HepG2 (cell line): ENCODE data around the gene NHSL1. TPM values are rescaled to one million over a fixed set of nuclear protein-coding genes. Genes with fewer than 3 reads are reported as not detected.

Source experiments
- HMG20B ChIP-seq: conservative IDR thresholded peaks from 2 replicates; pipeline ENCODE4 v1.6.1; 2016; ENCODE audit warnings: missing genetic modification reagents, missing compliant biosample characterization
- JUNB ChIP-seq: sonication (generic); formaldehyde crosslinking; IDR thresholded peaks from 2 replicates; pipeline ENCODE4 v1.8.0; 2022; ENCODE audit warnings: missing genetic modification reagents, mild to moderate bottlenecking, borderline replicate concordance
- RERE ChIP-seq: IDR thresholded peaks from 2 replicates; pipeline ENCODE4 v1.6.1; 2016; ENCODE audit warnings: low read depth, missing genetic modification reagents, missing compliant biosample characterization
- SATB2 ChIP-seq: sonication (generic); formaldehyde crosslinking; IDR thresholded peaks from 2 replicates; pipeline ENCODE4 v1.5.0; 2020; ENCODE audit warnings: missing genetic modification reagents
- SKIL ChIP-seq: sonication (generic); formaldehyde crosslinking; IDR thresholded peaks from 2 replicates; pipeline ENCODE4 v1.8.0; 2022; ENCODE audit warnings: missing genetic modification reagents, mild to moderate bottlenecking, moderate library complexity, borderline replicate concordance
- TCF12 ChIP-seq, 2 experiments: fragments of 450-650 bp in 1 of 2; sonication (generic) in 1 of 2; formaldehyde crosslinking in 1 of 2; IDR thresholded peaks; 2 replicates each; pipeline versions ENCODE4 v1.6.1 to v1.8.0; 2017 to 2022; ENCODE audit warnings: antibody characterized with exemption in 1 of 2, mild to moderate bottlenecking in 1 of 2, missing genetic modification reagents in 1 of 2, moderate library complexity in 1 of 2
- TCF7L2 ChIP-seq: IDR thresholded peaks from 2 replicates; pipeline ENCODE4 v1.6.1; 2011; ENCODE audit warnings: mild to moderate bottlenecking, low read depth, low read length, moderate library complexity
- TEF ChIP-seq: sonication (generic); formaldehyde crosslinking; IDR thresholded peaks from 2 replicates; pipeline ENCODE4 v1.5.0; 2020; ENCODE audit warnings: missing genetic modification reagents
- ZBTB2 ChIP-seq: sonication (generic); formaldehyde crosslinking; IDR thresholded peaks from 2 replicates; pipeline ENCODE4 v1.8.0; 2022; ENCODE audit warnings: low read depth, missing genetic modification reagents
- ZFP36L1 ChIP-seq: sonication (generic); formaldehyde crosslinking; IDR thresholded peaks from 2 replicates; pipeline ENCODE4 v1.8.0; 2022; ENCODE audit warnings: mild to moderate bottlenecking, missing genetic modification reagents, moderate library complexity
- polyA plus RNA-seq, 8 experiments: library from polyadenylated mRNA; depleted of rRNA in 3 of 8; stranded (reverse) in 7 of 8; unstranded in 1 of 8; fragments of >200 nt; fragmentation: Illumina TruSeq in 4 of 8; extraction: Trizol in 4 of 8; gene quantifications; 2 replicates each; pipeline versions ENCODE4 v1.2.1 to v1.2.3, GENCODE V29; 2011 to 2016; ENCODE audit warnings: low read depth in 4 of 8, missing spikeins in 1 of 8, mixed read lengths in 1 of 8; ENCODE audit not compliant: insufficient read depth in 1 of 8
- total RNA-seq, 5 experiments: library from RNA; depleted of rRNA; stranded (reverse); fragments of >200 nt; fragmentation: Illumina TruSeq; extraction: Trizol; gene quantifications; 2 replicates each; pipeline ENCODE4 v1.2.3, GENCODE V29; 2016; ENCODE audit warnings: low read depth in 1 of 5
- TF ChIP-seq, protein P1 (sequence below): sonication (generic); formaldehyde crosslinking; IDR thresholded peaks from 2 replicates; pipeline ENCODE4 v1.8.0; 2022; ENCODE audit warnings: missing genetic modification reagents, mild to moderate bottlenecking, inconsistent platforms, borderline replicate concordance
- TF ChIP-seq, protein P2 (sequence below): fragments of 450-650 bp; IDR thresholded peaks from 2 replicates; pipeline ENCODE4 v1.6.1; 2017

NHSL1 gene
- total and polyA plus RNA-seq, 2 of the 13 experiments (the other 11 are each of a cell fraction or from before 2014, with no cell fraction given) = 24.9 to 53.6 TPM

GRCh38 chr6:138403801-138404665, 95.3 kb downstream of the NHSL1 start, which contains the start of gene HEBP2 (continued):
- 0 out of 2 replicates have a peak, but pooled peaks have one; percentile 41 for TF ChIP-seq RERE (CRISPR knock-in tag)
- TF ChIP-seq JUNB (CRISPR knock-in tag) = no peak
- TF ChIP-seq TCF7L2 = no peak
- TF ChIP-seq SATB2 (CRISPR knock-in tag) = 0 out of 2 replicates have a peak, but pooled peaks have one; percentile 36
- TF ChIP-seq, protein P1, sequence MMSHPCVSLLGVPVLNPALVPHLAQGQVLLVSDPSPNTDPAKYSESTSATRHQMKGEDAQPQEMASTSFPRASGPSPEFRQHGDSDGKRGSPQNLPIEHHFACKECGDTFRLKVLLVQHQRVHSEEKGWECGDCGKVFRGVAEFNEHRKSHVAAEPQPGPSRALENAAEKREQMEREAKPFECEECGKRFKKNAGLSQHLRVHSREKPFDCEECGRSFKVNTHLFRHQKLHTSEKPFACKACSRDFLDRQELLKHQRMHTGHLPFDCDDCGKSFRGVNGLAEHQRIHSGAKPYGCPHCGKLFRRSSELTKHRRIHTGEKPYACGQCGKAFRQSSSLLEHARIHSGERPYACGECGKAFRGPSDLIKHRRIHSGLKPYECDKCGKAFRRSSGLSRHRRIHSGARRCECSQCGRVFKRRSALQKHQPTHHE = peak; percentile 61; the same call in 1 of the 2 replicates
- peak; percentile 68; the same call in 1 of the 2 replicates for TF ChIP-seq SKIL
- TF ChIP-seq, protein P2, sequence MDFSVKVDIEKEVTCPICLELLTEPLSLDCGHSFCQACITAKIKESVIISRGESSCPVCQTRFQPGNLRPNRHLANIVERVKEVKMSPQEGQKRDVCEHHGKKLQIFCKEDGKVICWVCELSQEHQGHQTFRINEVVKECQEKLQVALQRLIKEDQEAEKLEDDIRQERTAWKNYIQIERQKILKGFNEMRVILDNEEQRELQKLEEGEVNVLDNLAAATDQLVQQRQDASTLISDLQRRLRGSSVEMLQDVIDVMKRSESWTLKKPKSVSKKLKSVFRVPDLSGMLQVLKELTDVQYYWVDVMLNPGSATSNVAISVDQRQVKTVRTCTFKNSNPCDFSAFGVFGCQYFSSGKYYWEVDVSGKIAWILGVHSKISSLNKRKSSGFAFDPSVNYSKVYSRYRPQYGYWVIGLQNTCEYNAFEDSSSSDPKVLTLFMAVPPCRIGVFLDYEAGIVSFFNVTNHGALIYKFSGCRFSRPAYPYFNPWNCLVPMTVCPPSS = no peak
- TF ChIP-seq ZFP36L1 = peak; percentile 24
- TF ChIP-seq TEF (CRISPR knock-in tag) = peak; percentile 5; the same call in 1 of the 2 replicates
- TF ChIP-seq ZBTB2 (CRISPR knock-in tag) = peak; percentile 49; the same call in 1 of the 2 replicates
- TF ChIP-seq TCF12 (IDR thresholded peaks at IDR 0.05) = no peak
- peak; percentile 46 for TF ChIP-seq TCF12 (CRISPR knock-in tag; IDR thresholded peaks at IDR 0.05)
- peak; percentile 51; the same call in 1 of the 2 replicates for TF ChIP-seq HMG20B (CRISPR knock-in tag)
